SK-N-SH treated with all-trans-retinoic acid at 6 μM for 48 hours (cell line): Measurements from ENCODE around the gene ZNF488.

Source experiments
- ATAC-seq: fragments of 200-7000 bp; cut with Tn5 transposase; 3 replicates; pipeline ENCODE4 v1.9.1; 2020; ENCODE audit warnings: mild to moderate bottlenecking, moderate library complexity
- ARNTL ChIP-seq: fragments of 450-650 bp; formaldehyde crosslinking; IDR thresholded peaks from 2 replicates; pipeline ENCODE4 v1.5.0; 2020; ENCODE audit warnings: low read depth, mild to moderate bottlenecking, moderate library complexity, borderline replicate concordance
- BACH2 ChIP-seq: fragments of 250-450 bp; sonication (Bioruptor Pico); IDR thresholded peaks from 2 replicates; pipeline ENCODE4 v1.9.0; 2021; ENCODE audit warnings: mild to moderate bottlenecking, borderline replicate concordance
- CREB5 ChIP-seq: fragments of 250-450 bp; sonication (Bioruptor Pico); IDR thresholded peaks from 2 replicates; pipeline ENCODE4 v1.5.1; 2020; ENCODE audit warnings: low read depth, mild to moderate bottlenecking, moderate library complexity
- CSDC2 ChIP-seq: fragments of 250-450 bp; sonication (Bioruptor Pico); IDR thresholded peaks from 2 replicates; pipeline ENCODE4 v1.5.0; 2020; ENCODE audit warnings: mild to moderate bottlenecking, moderate library complexity
- CSRNP3 ChIP-seq: fragments of 250-450 bp; sonication (Bioruptor Pico); IDR thresholded peaks from 2 replicates; pipeline ENCODE4 v1.5.1; 2021; ENCODE audit warnings: mild to moderate bottlenecking, moderate library complexity
- ESRRG ChIP-seq: fragments of 250-450 bp; sonication (Bioruptor Pico); IDR thresholded peaks from 2 replicates; pipeline ENCODE4 v1.6.1; 2021; ENCODE audit warnings: mild to moderate bottlenecking
- GLIS3 ChIP-seq: fragments of 250-450 bp; sonication (Bioruptor Pico); IDR thresholded peaks from 2 replicates; pipeline ENCODE4 v1.5.0; 2020; ENCODE audit warnings: mild to moderate bottlenecking, moderate library complexity
- ISL1 ChIP-seq: fragments of 250-450 bp; sonication (Bioruptor Pico); IDR thresholded peaks from 2 replicates; pipeline ENCODE4 v2.1.2; 2022; ENCODE audit warnings: mild to moderate bottlenecking, moderate library complexity
- OSR1 ChIP-seq: fragments of 250-450 bp; sonication (Bioruptor Pico); IDR thresholded peaks from 2 replicates; pipeline ENCODE4 v1.8.0; 2022; ENCODE audit warnings: moderate library complexity, mild to moderate bottlenecking, inconsistent platforms
- PATZ1 ChIP-seq: fragments of 250-450 bp; sonication (Bioruptor Pico); IDR thresholded peaks from 2 replicates; pipeline ENCODE4 v1.8.0; 2020; ENCODE audit warnings: mild to moderate bottlenecking, moderate library complexity, borderline replicate concordance
- POU6F1 ChIP-seq: fragments of 250-450 bp; sonication (Bioruptor Pico); IDR thresholded peaks from 2 replicates; pipeline ENCODE4 v1.8.0; 2021; ENCODE audit warnings: low read depth, mild to moderate bottlenecking, moderate library complexity, borderline replicate concordance
- PPARA ChIP-seq: fragments of 250-450 bp; sonication (Bioruptor Pico); IDR thresholded peaks from 2 replicates; pipeline ENCODE4 v1.5.0; 2020; ENCODE audit warnings: mild to moderate bottlenecking, borderline replicate concordance
- RARB ChIP-seq: fragments of 250-450 bp; sonication (Bioruptor Pico); IDR thresholded peaks from 2 replicates; pipeline ENCODE4 v1.8.0; 2021; ENCODE audit warnings: mild to moderate bottlenecking, moderate library complexity
- SNAI2 ChIP-seq: fragments of 250-450 bp; sonication (Bioruptor Pico); IDR thresholded peaks from 2 replicates; pipeline ENCODE4 v1.5.0; 2020; ENCODE audit warnings: mild to moderate bottlenecking, moderate library complexity
- TCF4 ChIP-seq: fragments of 250-450 bp; sonication (Bioruptor Pico); IDR thresholded peaks from 2 replicates; pipeline ENCODE4 v1.8.0; 2021; ENCODE audit warnings: mild to moderate bottlenecking, moderate library complexity, borderline replicate concordance
- TOX ChIP-seq: fragments of 250-450 bp; sonication (Bioruptor Pico); IDR thresholded peaks from 2 replicates; pipeline ENCODE4 v1.8.0; 2021; ENCODE audit warnings: mild to moderate bottlenecking, moderate library complexity, borderline replicate concordance
- TSHZ2 ChIP-seq: fragments of 250-450 bp; sonication (Bioruptor Pico); IDR thresholded peaks from 2 replicates; pipeline ENCODE4 v1.5.0; 2020; ENCODE audit warnings: mild to moderate bottlenecking, moderate library complexity
- ZC3H10 ChIP-seq: fragments of 250-450 bp; sonication (Bioruptor Pico); IDR thresholded peaks from 2 replicates; pipeline ENCODE4 v1.5.1; 2021; ENCODE audit warnings: mild to moderate bottlenecking, moderate library complexity
- ZFP3 ChIP-seq: fragments of 250-450 bp; sonication (Bioruptor Pico); IDR thresholded peaks from 2 replicates; pipeline ENCODE4 v1.5.0; 2020; ENCODE audit warnings: mild to moderate bottlenecking, moderate library complexity
- ZFP30 ChIP-seq: fragments of 450-650 bp; formaldehyde crosslinking; IDR thresholded peaks from 2 replicates; pipeline ENCODE4 v1.5.0; 2022; ENCODE audit warnings: mild to moderate bottlenecking, moderate library complexity
- ZNF565 ChIP-seq: fragments of 450-650 bp; formaldehyde crosslinking; conservative IDR thresholded peaks from 2 replicates; pipeline ENCODE4 v1.5.0; 2020; ENCODE audit warnings: low read depth, mild to moderate bottlenecking, moderate library complexity
- ZNF70 ChIP-seq: fragments of 450-650 bp; formaldehyde crosslinking; IDR thresholded peaks from 2 replicates; pipeline ENCODE4 v1.5.0; 2020; ENCODE audit warnings: mild to moderate bottlenecking, moderate library complexity

The ZNF488 gene

GRCh38 chr10:47350671-47351640 is 33.1 kb downstream of the ZNF488 start:
- ATAC-seq, result no peak
- TF ChIP-seq POU6F1 (CRISPR knock-in tag) (no peak), ZC3H10 (no peak), PATZ1 (no peak), TCF4 (CRISPR knock-in tag) (no peak), CREB5 (CRISPR knock-in tag) (no peak), BACH2 (CRISPR knock-in tag) (no peak), TSHZ2 (no peak), ISL1 (no peak), GLIS3 (no peak), ARNTL (no peak), ESRRG (CRISPR knock-in tag) (no peak), CSDC2 (CRISPR knock-in tag) (no peak), CSRNP3 (CRISPR knock-in tag) (no peak), PPARA (no peak), SNAI2 (CRISPR knock-in tag) (no peak), ZFP30 (CRISPR knock-in tag) (no peak), ZFP3 (CRISPR knock-in tag) (no peak), ZNF565 (CRISPR knock-in tag) (no peak), ZNF70 (CRISPR knock-in tag) (no peak), RARB (CRISPR knock-in tag) (no peak)

GRCh38 chr10:47349941-47350371 is 34.1 kb downstream of the ZNF488 start:
- no peak for ATAC-seq

More at GRCh38 chr10:47349941-47350371, 34.1 kb downstream of the ZNF488 start:
- TF ChIP-seq OSR1 (no peak), ARNTL (no peak), POU6F1 (CRISPR knock-in tag) (no peak), SNAI2 (CRISPR knock-in tag) (no peak), BACH2 (CRISPR knock-in tag) (no peak), ZFP30 (CRISPR knock-in tag) (no peak), PATZ1 (no peak), ZNF565 (CRISPR knock-in tag) (no peak), ZNF70 (CRISPR knock-in tag) (no peak), TOX (CRISPR knock-in tag) (no peak)
